GM12878 (cell line): Measurements from ENCODE around the gene CENPP. TPM values are rescaled to one million over a fixed set of nuclear protein-coding genes. Genes with fewer than 3 reads are reported as not detected.
"Not testable (repeated sequence)": the region's sequence is repeated elsewhere in the genome, so short reads cannot be mapped to it uniquely, and the experiment has no call there.

Experiments used
- ATAC-seq: fragments of 200-7000 bp; cut with Tn5 transposase; 3 replicates; pipeline ENCODE4 v1.9.1; 2020; ENCODE audit warnings: mild to moderate bottlenecking, moderate library complexity
- BruUV-seq: library from RNA; stranded (reverse); fragments of 400-500 nt; replicated peaks from 2 replicates; lab custom pipeline; 2021; lab: Mats Ljungman, UMichigan
- CTCF ChIA-PET: fragments of 300-600 bp; sonication (Branson Sonifier 250); formaldehyde crosslinking; extraction: SDS; loops from one replicate; lab custom pipeline; 2021; ENCODE audit warnings: inconsistent platforms; lab: Yijun Ruan, JAX
- POLR2A ChIA-PET: fragments of 350-600 bp; formaldehyde crosslinking; extraction: SDS; loops from one replicate; lab custom pipeline; 2021; ENCODE audit warnings: inconsistent platforms; lab: Charles Lee
- RAD21 ChIA-PET: fragments of 300-600 bp; sonication (Branson Sonifier 250); formaldehyde crosslinking; loops from one replicate; lab custom pipeline; 2023; ENCODE audit warnings: antibody characterized with exemption; ENCODE audit not compliant: unreplicated experiment; lab: Charles Lee
- SMC1A ChIA-PET: fragments of 300-600 bp; sonication (Branson Sonifier 250); formaldehyde crosslinking; loops from one replicate; lab custom pipeline; 2023; ENCODE audit not compliant: unreplicated experiment, uncharacterized antibody; lab: Charles Lee
- DNase-seq: peaks from one replicate; pipeline ENCODE4 v3.0.0-alpha.2; 2011; ENCODE audit warnings: low read depth, low spot score
- FAIRE-seq: peaks from 3 replicates; lab custom pipeline; 2011; peaks lifted over from hg19 to GRCh38; lab: Jason Lieb, UNC
- H2AFZ ChIP-seq: 2 replicates; pipeline ENCODE4 v1.6.0; 2011; ENCODE audit warnings: low read depth, low read length, control low read depth; ENCODE audit not compliant: control insufficient read depth
- H3K27ac ChIP-seq: 2 replicates; pipeline ENCODE4 v1.5.1; 2011; ENCODE audit warnings: control low read depth; ENCODE audit not compliant: control insufficient read depth, insufficient read depth
- H3K27me3 ChIP-seq, 2 experiments: replicated peaks in 1 of 2; 2 replicates each; pipeline versions ENCODE4 v1.6.0 to v1.6.1; 2011; ENCODE audit warnings: low read length in 1 of 2; ENCODE audit not compliant: control insufficient read depth in 2 of 2, insufficient read depth in 2 of 2
- H3K36me3 ChIP-seq, 2 experiments: 2 replicates each; pipeline ENCODE4 v1.5.1; 2011; ENCODE audit warnings: low read length in 1 of 2; ENCODE audit not compliant: control insufficient read depth in 2 of 2, insufficient read depth in 2 of 2
- H3K4me1 ChIP-seq: 2 replicates; pipeline ENCODE4 v1.6.1; 2011; ENCODE audit warnings: mild to moderate bottlenecking, low read length, moderate library complexity, mixed read lengths; ENCODE audit not compliant: control insufficient read depth, insufficient read depth
- H3K4me2 ChIP-seq: 2 replicates; pipeline ENCODE4 v1.6.0; 2011; ENCODE audit warnings: control low read depth; ENCODE audit not compliant: control insufficient read depth, insufficient read depth
- H3K4me3 ChIP-seq: fragments of 200-600 bp; sonication (generic); 2 replicates; pipeline ENCODE4 v1.5.1; 2016
- H3K79me2 ChIP-seq: 2 replicates; pipeline ENCODE4 v1.6.0; 2011; ENCODE audit warnings: low read length; ENCODE audit not compliant: control insufficient read depth, insufficient read depth
- H3K9ac ChIP-seq: 2 replicates; pipeline ENCODE4 v1.8.0; 2011; ENCODE audit warnings: low read length, control low read depth, mixed read lengths; ENCODE audit not compliant: control insufficient read depth, insufficient read depth
- H3K9me3 ChIP-seq: replicated peaks from 3 replicates; pipeline ENCODE4 v1.5.1; 2011; ENCODE audit warnings: mild to moderate bottlenecking, low read length; ENCODE audit not compliant: control insufficient read depth, insufficient read depth
- H4K20me1 ChIP-seq: 2 replicates; pipeline ENCODE4 v1.6.0; 2011; ENCODE audit not compliant: control insufficient read depth, insufficient read depth
- CHD2 ChIP-seq: IDR thresholded peaks from 2 replicates; pipeline ENCODE4 v1.6.1; 2011; ENCODE audit warnings: low read depth, low read length, improper control_type of control experiment, borderline replicate concordance
- GABPA ChIP-seq: IDR thresholded peaks from 2 replicates; pipeline ENCODE4 v1.6.1; 2014; ENCODE audit warnings: antibody characterized with exemption, low read depth, mild to moderate bottlenecking, inconsistent platforms
- IRF4 ChIP-seq: IDR thresholded peaks from 2 replicates; pipeline ENCODE4 v1.6.1; 2011; ENCODE audit warnings: low read depth, low read length
- NR2C1 ChIP-seq: fragments of 450-650 bp; IDR thresholded peaks from 2 replicates; pipeline ENCODE4 v1.6.1; 2017; ENCODE audit warnings: antibody characterized with exemption, mild to moderate bottlenecking, moderate library complexity
- TBL1XR1 ChIP-seq: IDR thresholded peaks from 2 replicates; pipeline ENCODE4 v1.6.1; 2012; ENCODE audit warnings: low read depth, low read length, improper control_type of control experiment
- WGBS: methylation state at CpG from one replicate; pipeline ENCODE4 v1.1.6; 2016; ENCODE audit warnings: low lambda C conversion rate; ENCODE audit not compliant: insufficient replicate concordance, insufficient coverage; ENCODE audit errors: missing lambda C conversion rate; 5-methylcytosine and 5-hydroxymethylcytosine counted together
- in situ Hi-C: fragments of 300-500 bp; cut with MboI; formaldehyde crosslinking; loops from 9 replicates; pipeline ENCODE4 v1.14.3; 2018; ENCODE audit warnings: mixed read lengths
- intact Hi-C: fragments of 100-400 bp; cut with micrococcal nuclease; formaldehyde crosslinking; loops from one replicate; pipeline ENCODE4 v1.14.2; 2022; ENCODE audit not compliant: unreplicated experiment
- polyA plus RNA-seq, 11 experiments: library from polyadenylated mRNA; depleted of rRNA in 4 of 11; unstranded in 6 of 11; stranded (reverse) in 5 of 11; fragments of >200 nt; fragmentation: Nextera tagmentation in 4 of 11; fragmentation: Illumina TruSeq in 1 of 11; extraction: Ambion mirVana in 4 of 11; extraction: Trizol in 1 of 11; gene quantifications; 1 replicate in 1 of 11; 2 replicates in 10 of 11; pipeline versions ENCODE4 v1.2.1 to v1.2.3, GENCODE V29; 2011 to 2016; ENCODE audit warnings: inconsistent platforms in 2 of 11, missing spikeins in 2 of 11, low read depth in 1 of 11
- total RNA-seq, 4 experiments: library from RNA; depleted of rRNA in 3 of 4; stranded (reverse); fragments of >200 nt in 3 of 4; fragmentation: Illumina TruSeq in 1 of 4; extraction: Trizol in 1 of 4; gene quantifications; 2 replicates each; pipeline versions ENCODE4 v1.2.1 to v1.2.3, GENCODE V29; 2013 to 2021
- TF ChIP-seq, protein P1 (sequence below): IDR thresholded peaks from 2 replicates; pipeline ENCODE4 v1.6.1; 2012; ENCODE audit warnings: low read length, inconsistent platforms

The CENPP gene
- total and polyA plus RNA-seq, 10 of the 15 experiments (the other 5 are each of a cell fraction or from before 2014, with no cell fraction given), result 9.4 to 31.4 (median 19.8) TPM

- BruUV-seq, result no TSS peak
- DNase-seq, result no peak
- ChIA-PET SMC1A (interaction anchor here (0.6 to 1.2 kb wide), 2 partner anchors 9 to 163 kb away, joined by 3 to 4 read pairs; no protein-coding TSS in a partner anchor), POLR2A (no interaction called here), RAD21 (interaction anchor here (0.6 kb wide), 1 partner anchor 16 kb away, joined by 3 read pairs; no protein-coding TSS in a partner anchor), CTCF (interaction anchor here (1.1 to 1.7 kb wide), 2 partner anchors 11 to 116 kb away, joined by 3 read pairs; no protein-coding TSS in a partner anchor)
- Histone ChIP-seq H3K4me2 (no peak overlapping the region), H4K20me1 (no peaks in the 10 kb centered on the region), H3K9me3 (no peaks in the 10 kb centered on the region), H3K36me3 (no peaks in the 10 kb centered on the region), H3K79me2 (no peaks in the 10 kb centered on the region), H3K4me1 (no peaks in the 10 kb centered on the region), H3K9ac (no peak overlapping the region), H3K27me3 (no peaks in the 10 kb centered on the region), H3K27ac (no peak overlapping the region), H3K4me3 (no peak overlapping the region), H2AFZ (no peak overlapping the region)
- WGBS, result 69% methylated on average over 7 of the region's 7 CpGs
- in situ Hi-C loops (no loop called here), intact Hi-C loops (no loop called here)
- TF ChIP-seq CHD2, result no peak
- TF ChIP-seq TBL1XR1, result no peak
- TF ChIP-seq, protein P1, sequence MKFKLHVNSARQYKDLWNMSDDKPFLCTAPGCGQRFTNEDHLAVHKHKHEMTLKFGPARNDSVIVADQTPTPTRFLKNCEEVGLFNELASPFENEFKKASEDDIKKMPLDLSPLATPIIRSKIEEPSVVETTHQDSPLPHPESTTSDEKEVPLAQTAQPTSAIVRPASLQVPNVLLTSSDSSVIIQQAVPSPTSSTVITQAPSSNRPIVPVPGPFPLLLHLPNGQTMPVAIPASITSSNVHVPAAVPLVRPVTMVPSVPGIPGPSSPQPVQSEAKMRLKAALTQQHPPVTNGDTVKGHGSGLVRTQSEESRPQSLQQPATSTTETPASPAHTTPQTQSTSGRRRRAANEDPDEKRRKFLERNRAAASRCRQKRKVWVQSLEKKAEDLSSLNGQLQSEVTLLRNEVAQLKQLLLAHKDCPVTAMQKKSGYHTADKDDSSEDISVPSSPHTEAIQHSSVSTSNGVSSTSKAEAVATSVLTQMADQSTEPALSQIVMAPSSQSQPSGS, result no peak
- no peak for TF ChIP-seq GABPA
- TF ChIP-seq IRF4, result no peak
- no peak for TF ChIP-seq NR2C1
- FAIRE-seq, result no peak
- no peak for ATAC-seq
These were observed 267.5 kb downstream of the CENPP start for GRCh38 chr9:92592946-92593861.

DNA sequence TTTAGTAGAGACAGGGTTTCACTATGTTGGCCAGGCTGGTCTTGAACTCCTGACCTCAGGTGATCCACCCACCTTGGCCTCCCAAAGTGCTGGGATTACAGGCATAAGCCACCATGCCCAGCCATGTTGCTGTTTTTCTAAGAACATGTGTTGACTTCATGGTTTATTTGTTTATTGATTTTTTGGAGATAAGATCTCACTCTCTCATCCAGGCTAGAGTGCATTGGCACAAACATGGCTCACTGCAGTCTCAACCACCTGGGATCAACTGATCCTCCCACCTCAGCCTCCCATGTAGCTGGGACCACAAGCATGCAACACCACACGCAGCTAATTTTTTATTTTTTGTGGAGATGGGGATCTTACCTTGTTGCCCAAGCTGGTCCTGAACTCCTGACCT is 269.3 kb downstream of the CENPP start:
- H3K4me3 ChIP-seq, H3K9ac ChIP-seq, ATAC-seq, H3K4me1 ChIP-seq, DNase-seq, H3K9me3 ChIP-seq, intact Hi-C loops, H3K4me2 ChIP-seq, POLR2A ChIA-PET, H3K27ac ChIP-seq, BruUV-seq, H3K27me3 ChIP-seq, RAD21 ChIA-PET, in situ Hi-C loops, H2AFZ ChIP-seq, H4K20me1 ChIP-seq, FAIRE-seq, H3K36me3 ChIP-seq, CTCF ChIA-PET, H3K79me2 ChIP-seq, SMC1A ChIA-PET: not testable (repeated sequence)
- WGBS, result 94% methylated on average over 1 of the region's 1 CpG
